Measurements from ENCODE around the gene CDON. TPM values are rescaled to one million over a fixed set of nuclear protein-coding genes. Genes with fewer than 3 reads are reported as not detected.
A peak's percentile ranks its signal among the peaks of the same experiment; 100 is the strongest.

Gene CDON
- total RNA-seq, 1 donor, result 12.3 TPM

DNA sequence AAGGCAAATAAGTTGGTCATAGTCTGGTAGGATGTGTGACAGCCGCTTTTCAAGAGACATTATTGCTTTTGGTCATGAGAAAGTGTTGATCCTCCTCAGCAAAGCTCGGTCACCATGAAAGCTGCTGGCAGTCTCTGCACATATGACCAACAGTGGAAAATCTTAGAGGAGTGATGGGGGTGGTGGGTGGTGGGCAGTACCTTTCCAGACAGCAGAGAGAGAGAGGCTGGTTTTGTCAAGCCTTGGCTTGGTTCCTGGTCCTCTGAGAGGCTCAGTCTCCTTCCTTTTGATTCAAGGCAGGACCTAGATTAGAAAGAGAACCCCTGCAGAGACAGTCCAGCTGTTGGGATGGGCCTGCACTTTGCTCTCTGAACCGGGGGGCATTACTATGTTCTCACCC, 136.9 kb downstream of the CDON start:
- Histone ChIP-seq H3K27ac (ENCODE audit: low read depth, low read length) (no peak overlapping the region), H3K27me3 (ENCODE audit: insufficient read depth, low read length) (peaks cover 38% of the 10 kb centered on the region), H2AFZ (ENCODE audit: low read length) (no peak overlapping the region), H3K9me3 (ENCODE audit: low read depth, low read length) (no peaks in the 10 kb centered on the region), H3K79me2 (ENCODE audit: insufficient read depth, low read length) (no peaks in the 10 kb centered on the region), H3K4me3 (ENCODE audit: insufficient read depth, low read length) (no peak overlapping the region), H3K4me1 (ENCODE audit: insufficient read depth, low read length) (no peaks in the 10 kb centered on the region), H3K36me3 (ENCODE audit: insufficient read depth, low read length) (no peaks in the 10 kb centered on the region), H3K4me2 (ENCODE audit: insufficient read depth, low read length) (no peak overlapping the region), H4K20me1 (ENCODE audit: insufficient read depth, low read length) (no peaks in the 10 kb centered on the region)
- DNase-seq (ENCODE audit: insufficient read length, low spot score, missing footprints), result peak; percentile 73
- TF ChIP-seq CTCF (IDR thresholded peaks at IDR 0.05; ENCODE audit: extremely low read depth, low read depth, low read length), result no peak

DNA sequence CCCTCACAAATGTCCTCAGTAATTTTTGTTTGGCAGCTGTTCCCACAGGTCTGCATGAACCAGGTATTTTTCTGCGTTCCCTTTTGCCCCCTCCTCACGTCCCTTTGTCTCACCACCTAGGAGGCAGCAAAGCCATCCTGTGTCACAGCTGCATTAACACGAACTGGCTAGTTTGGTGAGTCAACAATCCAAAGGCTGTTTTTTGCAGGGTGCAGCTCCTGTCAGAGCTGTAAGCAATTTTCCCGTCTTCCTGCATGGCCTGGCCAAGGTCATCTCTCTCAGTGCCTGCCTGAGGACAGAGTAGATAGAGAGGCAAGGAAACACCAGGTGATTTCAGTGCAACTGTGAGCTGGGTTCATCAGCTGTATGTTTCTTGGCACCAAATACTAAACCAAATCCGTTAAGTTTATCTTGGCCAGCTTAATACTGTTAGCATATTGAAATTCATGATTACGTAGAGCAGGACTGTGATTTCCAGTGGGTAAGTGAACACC, 137.4 kb downstream of the CDON start:
- Histone ChIP-seq H3K4me2 (ENCODE audit: insufficient read depth, low read length) (no peak overlapping the region), H3K36me3 (ENCODE audit: insufficient read depth, low read length) (no peaks in the 10 kb centered on the region), H3K79me2 (ENCODE audit: insufficient read depth, low read length) (no peaks in the 10 kb centered on the region), H4K20me1 (ENCODE audit: insufficient read depth, low read length) (no peaks in the 10 kb centered on the region), H3K27me3 (ENCODE audit: insufficient read depth, low read length) (peaks cover 40% of the 10 kb centered on the region), H2AFZ (ENCODE audit: low read length) (no peak overlapping the region), H3K27ac (ENCODE audit: low read depth, low read length) (no peak overlapping the region), H3K4me1 (ENCODE audit: insufficient read depth, low read length) (no peaks in the 10 kb centered on the region), H3K4me3 (ENCODE audit: insufficient read depth, low read length) (no peak overlapping the region), H3K9me3 (ENCODE audit: low read depth, low read length) (no peaks in the 10 kb centered on the region)
- DNase-seq (ENCODE audit: insufficient read length, low spot score, missing footprints), result no peak
- TF ChIP-seq CTCF (IDR thresholded peaks at IDR 0.05; ENCODE audit: extremely low read depth, low read depth, low read length), result no peak

DNA sequence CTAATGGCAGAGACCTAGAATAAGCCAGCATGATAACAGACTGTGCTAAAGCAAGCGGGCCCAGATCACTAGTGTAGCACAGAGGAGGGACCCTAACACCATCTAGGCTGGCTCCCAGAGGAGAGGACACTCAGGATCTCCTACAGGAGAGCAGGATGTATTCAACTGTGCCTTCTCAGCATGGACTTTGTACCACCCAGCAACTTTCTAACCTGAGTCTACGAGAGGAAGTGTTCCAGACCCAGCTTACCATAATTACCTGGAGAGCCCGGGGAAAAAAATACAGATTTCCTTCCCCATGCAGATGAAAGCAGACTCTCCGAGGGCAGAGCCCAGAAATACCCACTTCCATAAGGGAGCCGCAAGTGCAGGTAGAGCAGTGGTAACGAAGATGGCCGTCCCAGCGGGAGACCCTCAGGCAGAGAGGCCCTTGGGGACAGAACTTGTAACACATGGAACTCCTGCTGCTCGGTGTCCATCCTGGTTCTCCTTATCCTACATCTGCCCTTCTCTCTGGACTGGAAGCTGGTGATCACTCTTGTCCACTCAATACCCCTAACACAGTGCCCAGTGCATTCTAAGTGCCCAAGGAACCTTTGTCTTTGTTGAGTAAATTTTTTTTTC, 138.2 kb downstream of the CDON start:
- Histone ChIP-seq H2AFZ (ENCODE audit: low read length) (no peak overlapping the region), H3K4me1 (ENCODE audit: insufficient read depth, low read length) (no peaks in the 10 kb centered on the region), H4K20me1 (ENCODE audit: insufficient read depth, low read length) (no peaks in the 10 kb centered on the region), H3K9me3 (ENCODE audit: low read depth, low read length) (no peaks in the 10 kb centered on the region), H3K36me3 (ENCODE audit: insufficient read depth, low read length) (no peaks in the 10 kb centered on the region), H3K79me2 (ENCODE audit: insufficient read depth, low read length) (no peaks in the 10 kb centered on the region), H3K4me3 (ENCODE audit: insufficient read depth, low read length) (no peak overlapping the region), H3K27ac (ENCODE audit: low read depth, low read length) (no peak overlapping the region), H3K4me2 (ENCODE audit: insufficient read depth, low read length) (no peak overlapping the region), H3K27me3 (ENCODE audit: insufficient read depth, low read length) (peaks cover 40% of the 10 kb centered on the region)
- TF ChIP-seq CTCF (IDR thresholded peaks at IDR 0.05; ENCODE audit: extremely low read depth, low read depth, low read length), result no peak
- DNase-seq (ENCODE audit: insufficient read length, low spot score, missing footprints), result no peak

GRCh38 chr11:125923633-125924032, 139.0 kb downstream of the CDON start:
- Histone ChIP-seq H3K4me2 (ENCODE audit: insufficient read depth, low read length) (no peak overlapping the region), H3K36me3 (ENCODE audit: insufficient read depth, low read length) (no peaks in the 10 kb centered on the region), H3K79me2 (ENCODE audit: insufficient read depth, low read length) (no peaks in the 10 kb centered on the region), H2AFZ (ENCODE audit: low read length) (no peak overlapping the region), H4K20me1 (ENCODE audit: insufficient read depth, low read length) (no peaks in the 10 kb centered on the region), H3K27ac (ENCODE audit: low read depth, low read length) (no peak overlapping the region), H3K4me3 (ENCODE audit: insufficient read depth, low read length) (no peak overlapping the region), H3K4me1 (ENCODE audit: insufficient read depth, low read length) (no peaks in the 10 kb centered on the region), H3K9me3 (ENCODE audit: low read depth, low read length) (no peaks in the 10 kb centered on the region), H3K27me3 (ENCODE audit: insufficient read depth, low read length) (peaks cover 44% of the 10 kb centered on the region)
- no peak for DNase-seq (ENCODE audit: insufficient read length, low spot score, missing footprints)
- no peak for TF ChIP-seq CTCF (IDR thresholded peaks at IDR 0.05; ENCODE audit: extremely low read depth, low read depth, low read length)

Measured in osteoblast (primary cell).